Upper lobe of right lung (tissue), 1 donor: Measurements from ENCODE around the gene SCUBE1. TPM values are rescaled to one million over a fixed set of nuclear protein-coding genes. Genes with fewer than 3 reads are reported as not detected.

Experiments
- ATAC-seq: fragments of 200-7000 bp; cut with Tn5 transposase; one replicate; pipeline ENCODE4 v1.9.1; 2020; ENCODE audit warnings: mild to moderate bottlenecking, moderate library complexity
- DNase-seq: peaks from one replicate; pipeline ENCODE4 v3.0.0-alpha.2; 2020
- H3K27ac ChIP-seq: fragments of 200-600 bp; one replicate; pipeline ENCODE4 v1.8.0; 2022
- H3K27me3 ChIP-seq: fragments of 200-600 bp; one replicate; pipeline ENCODE4 v1.8.0; 2022; ENCODE audit warnings: mild to moderate bottlenecking
- H3K36me3 ChIP-seq: fragments of 200-600 bp; one replicate; pipeline ENCODE4 v1.8.0; 2022
- H3K4me1 ChIP-seq: fragments of 200-600 bp; one replicate; pipeline ENCODE4 v1.8.0; 2022
- H3K4me3 ChIP-seq: fragments of 200-600 bp; one replicate; pipeline ENCODE4 v1.8.0; 2022; ENCODE audit warnings: mild to moderate bottlenecking
- H3K9me3 ChIP-seq: fragments of 200-600 bp; one replicate; pipeline ENCODE4 v1.8.0; 2022
- CTCF ChIP-seq: fragments of 200-600 bp; IDR thresholded peaks from one replicate; pipeline ENCODE4 v1.8.0; 2022; ENCODE audit warnings: antibody characterized with exemption
- intact Hi-C: fragments of 100-400 bp; cut with DNase I; formaldehyde crosslinking; loops from one replicate; pipeline ENCODE4 v1.11.0; 2022
- total RNA-seq: library from RNA; stranded (reverse); fragmentation: NEBNext Ultra II Directional; extraction: Animal tissue kit (Norgen Biotek cat#: 25700); gene quantifications from one replicate; pipeline ENCODE4 v1.2.1, GENCODE V29; 2021
- donor health status: DM: no; HTN: yes; CAD: no; lungs with severe emphysema.

Gene SCUBE1
- total RNA-seq, 1 donor from 2014 or later = 36.0 TPM

GRCh38 chr22:43191831-43192230 is 151.3 kb downstream of the SCUBE1 start:
- intact Hi-C loops = no loop called here
- ATAC-seq = no peak
- no peaks in the 10 kb centered on the region for H3K27me3 ChIP-seq
- no peak overlapping the region for H3K4me3 ChIP-seq
- no peak for DNase-seq
- H3K4me1 ChIP-seq = peaks cover 5% of the 10 kb centered on the region
- H3K9me3 ChIP-seq = no peaks in the 10 kb centered on the region
- no peak for TF ChIP-seq CTCF
- no peak overlapping the region for H3K27ac ChIP-seq
- H3K36me3 ChIP-seq = no peaks in the 10 kb centered on the region

- DNase-seq (no peak), ATAC-seq (no peak)
- intact Hi-C loops = no loop called here
- Histone ChIP-seq H3K4me3 (no peak overlapping the region), H3K4me1 (peaks cover 16% of the 10 kb centered on the region), H3K9me3 (no peaks in the 10 kb centered on the region), H3K27me3 (no peaks in the 10 kb centered on the region), H3K36me3 (no peaks in the 10 kb centered on the region), H3K27ac (no peak overlapping the region)
- no peak for TF ChIP-seq CTCF
Measured at GRCh38 chr22:43188829-43189545, 154.2 kb downstream of the SCUBE1 start.

- intact Hi-C loops = no loop called here
- peak; percentile 62 for TF ChIP-seq CTCF
- H3K9me3 ChIP-seq = no peaks in the 10 kb centered on the region
- H3K27ac ChIP-seq = peak overlapping the region; percentile 95
- DNase-seq (peak; percentile 99), ATAC-seq (peak; percentile 94)
- peak overlapping the region; percentile 62 for H3K4me3 ChIP-seq
- H3K27me3 ChIP-seq = no peaks in the 10 kb centered on the region
- no peaks in the 10 kb centered on the region for H3K36me3 ChIP-seq
- peaks cover 16% of the 10 kb centered on the region for H3K4me1 ChIP-seq
Measured at GRCh38 chr22:43187171-43188099, 155.7 kb downstream of the SCUBE1 start.

GRCh38 chr22:43186272-43187170 is 156.7 kb downstream of the SCUBE1 start, which contains the start of gene TTLL12:
Gene TTLL12, minus strand, starts transcription at chr22:43187134. Its CDS starts 65 bp downstream, at chr22:43187069.
- DNase-seq (peak; percentile 85), ATAC-seq (peak; percentile 65)
- intact Hi-C loops = no loop called here
- peaks cover 16% of the 10 kb centered on the region for H3K4me1 ChIP-seq
- H3K27me3 ChIP-seq = no peaks in the 10 kb centered on the region
- H3K36me3 ChIP-seq = no peaks in the 10 kb centered on the region
- H3K9me3 ChIP-seq = no peaks in the 10 kb centered on the region
- no peak for TF ChIP-seq CTCF
- peak within 1 kb of the TSS; percentile 71 for H3K4me3 ChIP-seq
- H3K27ac ChIP-seq = peak within 1 kb of the TSS; percentile 95

GRCh38 chr22:43185860-43186261 is 157.3 kb downstream of the SCUBE1 start:
- intact Hi-C loops = no loop called here

More at GRCh38 chr22:43185860-43186261, 157.3 kb downstream of the SCUBE1 start:
- no peak for TF ChIP-seq CTCF
- H3K4me1 ChIP-seq = peaks cover 16% of the 10 kb centered on the region
- H3K36me3 ChIP-seq = no peaks in the 10 kb centered on the region
- no peak for DNase-seq
- H3K27ac ChIP-seq = no peak overlapping the region
- no peak for ATAC-seq
- no peaks in the 10 kb centered on the region for H3K27me3 ChIP-seq
- no peaks in the 10 kb centered on the region for H3K9me3 ChIP-seq
- peak overlapping the region; percentile 71 for H3K4me3 ChIP-seq
